Kidney (tissue), 14 donors: ENCODE measurements around the gene BORCS8. TPM values are rescaled to one million over a fixed set of nuclear protein-coding genes. Genes with fewer than 3 reads are reported as not detected.

Experiments
- DNase-seq, 5 donors: peaks; one replicate each; pipeline ENCODE4 v3.0.0-alpha.2; 2013 to 2020
- FAIRE-seq: peaks from 2 replicates; lab custom pipeline; 2012; peaks lifted over from hg19 to GRCh38; lab: Jason Lieb, UNC
- H3K27ac ChIP-seq, 2 donors: one replicate each; pipeline ENCODE4 v1.7.0; 2013; ENCODE audit warnings: low read depth in 2 of 2, low read length in 2 of 2, inconsistent platforms in 1 of 2
- H3K27me3 ChIP-seq: one replicate; pipeline ENCODE4 v1.7.1; 2013; ENCODE audit warnings: low read length, inconsistent platforms; ENCODE audit not compliant: control insufficient read depth, insufficient read depth
- H3K36me3 ChIP-seq, 3 donors: one replicate each; pipeline versions ENCODE4 v1.7.0 to v1.7.1; 2013; ENCODE audit warnings: low read length in 3 of 3, control low read depth in 1 of 3, inconsistent platforms in 1 of 3; ENCODE audit not compliant: insufficient read depth in 3 of 3, control insufficient read depth in 2 of 3
- H3K4me1 ChIP-seq, 3 donors: one replicate each; pipeline versions ENCODE4 v1.7.0 to v1.7.1; 2013; ENCODE audit warnings: low read length in 3 of 3, inconsistent platforms in 1 of 3, low read depth in 1 of 3; ENCODE audit not compliant: control insufficient read depth in 2 of 3, insufficient read depth in 2 of 3
- H3K4me3 ChIP-seq, 3 donors: one replicate each; pipeline versions ENCODE4 v1.7.0 to v1.8.1; 2013; ENCODE audit warnings: low read length in 3 of 3, control low read depth in 1 of 3, inconsistent platforms in 1 of 3
- H3K9ac ChIP-seq, 3 donors: one replicate each; pipeline versions ENCODE4 v1.7.0 to v1.7.1; 2013; ENCODE audit warnings: low read length in 3 of 3, control low read depth in 1 of 3, inconsistent platforms in 1 of 3
- H3K9me3 ChIP-seq, 3 donors: one replicate each; pipeline versions ENCODE4 v1.7.0 to v1.7.1; 2013; ENCODE audit warnings: low read length in 3 of 3, control low read depth in 1 of 3, inconsistent platforms in 1 of 3; ENCODE audit not compliant: control insufficient read depth in 2 of 3, insufficient read depth in 1 of 3
- intact Hi-C: fragments of 100-400 bp; cut with DNase I; formaldehyde crosslinking; loops from one replicate; pipeline ENCODE4 v1.11.1; 2022
- polyA plus RNA-seq: library from polyadenylated mRNA; stranded (reverse); fragments of 350-450 nt; fragmentation: Illumina TruSeq; extraction: RNeasy Lipid Tissue Mini Kit (QIAGEN cat#74804); gene quantifications from one replicate; pipeline ENCODE4 v1.2.3, GENCODE V29; 2014; ENCODE audit warnings: low read depth, low replicate concordance; ENCODE audit not compliant: insufficient read depth
- total RNA-seq: library from RNA; stranded (reverse); fragmentation: NEBNext Ultra II Directional; extraction: Animal tissue kit (Norgen Biotek cat#: 25700); gene quantifications from one replicate; pipeline ENCODE4 v1.2.1, GENCODE V29; 2021
- TF ChIP-seq, protein P1 (sequence below): IDR thresholded peaks from 3 replicates; pipeline ENCODE4 v1.5.1; 2012; ENCODE audit warnings: mild to moderate bottlenecking, moderate library complexity, borderline replicate concordance; ENCODE audit not compliant: insufficient read depth; ENCODE audit errors: extremely low read depth
- donor health status: control.
- donor health status: control.
- donor health status: control.
- donor health status: control.
- donor health status: control.
- donor health status: DM: yes; HTN: yes; CAD: no.
- donor health status: Normal renal cell carcinoma (clear cell type).

BORCS8 gene
- total and polyA plus RNA-seq, 2 donors from 2014 or later: 42.2 to 51.7 TPM

DNA sequence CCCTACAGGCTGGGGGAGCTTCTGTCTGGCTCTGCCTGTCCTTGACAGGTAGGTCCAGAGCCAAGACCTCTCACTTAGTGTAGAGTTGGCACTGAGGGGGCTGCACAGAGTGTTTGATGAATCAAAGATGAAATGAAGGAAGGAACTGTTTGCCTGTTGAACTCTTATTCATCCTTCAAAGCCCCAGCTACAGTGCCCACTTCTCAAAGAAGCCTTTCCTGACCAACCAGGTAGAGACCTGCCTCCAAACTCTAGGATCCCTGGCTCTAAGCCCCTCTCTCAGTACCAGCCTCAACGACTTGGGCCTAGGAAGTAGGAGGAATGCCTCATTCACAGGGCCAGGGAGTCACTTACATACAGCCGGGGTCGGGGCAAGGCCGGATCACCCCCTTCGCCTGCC lies 44.6 kb downstream of the BORCS8 start:
- Histone ChIP-seq H3K27me3 (no peaks in the 10 kb centered on the region), H3K4me3 (no peak overlapping the region), H3K9ac (no peak overlapping the region), H3K27ac (no peak overlapping the region), H3K9me3 (no peaks in the 10 kb centered on the region), H3K36me3 (no peaks in the 10 kb centered on the region), H3K4me1 (no peaks in the 10 kb centered on the region)
- no peak for DNase-seq
- intact Hi-C loops: no loop called here
- TF ChIP-seq, protein P1, sequence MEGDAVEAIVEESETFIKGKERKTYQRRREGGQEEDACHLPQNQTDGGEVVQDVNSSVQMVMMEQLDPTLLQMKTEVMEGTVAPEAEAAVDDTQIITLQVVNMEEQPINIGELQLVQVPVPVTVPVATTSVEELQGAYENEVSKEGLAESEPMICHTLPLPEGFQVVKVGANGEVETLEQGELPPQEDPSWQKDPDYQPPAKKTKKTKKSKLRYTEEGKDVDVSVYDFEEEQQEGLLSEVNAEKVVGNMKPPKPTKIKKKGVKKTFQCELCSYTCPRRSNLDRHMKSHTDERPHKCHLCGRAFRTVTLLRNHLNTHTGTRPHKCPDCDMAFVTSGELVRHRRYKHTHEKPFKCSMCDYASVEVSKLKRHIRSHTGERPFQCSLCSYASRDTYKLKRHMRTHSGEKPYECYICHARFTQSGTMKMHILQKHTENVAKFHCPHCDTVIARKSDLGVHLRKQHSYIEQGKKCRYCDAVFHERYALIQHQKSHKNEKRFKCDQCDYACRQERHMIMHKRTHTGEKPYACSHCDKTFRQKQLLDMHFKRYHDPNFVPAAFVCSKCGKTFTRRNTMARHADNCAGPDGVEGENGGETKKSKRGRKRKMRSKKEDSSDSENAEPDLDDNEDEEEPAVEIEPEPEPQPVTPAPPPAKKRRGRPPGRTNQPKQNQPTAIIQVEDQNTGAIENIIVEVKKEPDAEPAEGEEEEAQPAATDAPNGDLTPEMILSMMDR: no peak
- no peak for FAIRE-seq

DNA sequence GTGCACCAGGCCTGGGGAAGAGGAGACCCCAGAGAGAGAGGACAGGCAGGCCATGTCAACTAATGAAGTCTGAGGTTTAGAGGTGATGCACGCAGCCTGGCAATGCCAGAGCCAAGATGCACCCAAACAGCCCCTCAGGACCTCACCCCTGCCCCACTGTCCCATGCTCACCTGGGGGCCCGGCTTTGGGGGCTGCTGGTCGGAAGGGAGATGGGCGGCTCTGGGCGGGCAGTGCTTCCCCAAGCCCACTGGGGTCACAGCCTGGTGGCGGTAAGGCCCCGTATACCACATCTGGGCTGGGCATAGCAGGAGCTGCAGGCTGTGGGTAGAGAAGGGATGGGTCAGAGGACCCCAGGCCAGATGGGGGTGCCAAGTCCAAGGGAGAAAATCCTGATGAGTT lies 45.1 kb downstream of the BORCS8 start:
- DNase-seq: no peak
- no peak for FAIRE-seq

DNA sequence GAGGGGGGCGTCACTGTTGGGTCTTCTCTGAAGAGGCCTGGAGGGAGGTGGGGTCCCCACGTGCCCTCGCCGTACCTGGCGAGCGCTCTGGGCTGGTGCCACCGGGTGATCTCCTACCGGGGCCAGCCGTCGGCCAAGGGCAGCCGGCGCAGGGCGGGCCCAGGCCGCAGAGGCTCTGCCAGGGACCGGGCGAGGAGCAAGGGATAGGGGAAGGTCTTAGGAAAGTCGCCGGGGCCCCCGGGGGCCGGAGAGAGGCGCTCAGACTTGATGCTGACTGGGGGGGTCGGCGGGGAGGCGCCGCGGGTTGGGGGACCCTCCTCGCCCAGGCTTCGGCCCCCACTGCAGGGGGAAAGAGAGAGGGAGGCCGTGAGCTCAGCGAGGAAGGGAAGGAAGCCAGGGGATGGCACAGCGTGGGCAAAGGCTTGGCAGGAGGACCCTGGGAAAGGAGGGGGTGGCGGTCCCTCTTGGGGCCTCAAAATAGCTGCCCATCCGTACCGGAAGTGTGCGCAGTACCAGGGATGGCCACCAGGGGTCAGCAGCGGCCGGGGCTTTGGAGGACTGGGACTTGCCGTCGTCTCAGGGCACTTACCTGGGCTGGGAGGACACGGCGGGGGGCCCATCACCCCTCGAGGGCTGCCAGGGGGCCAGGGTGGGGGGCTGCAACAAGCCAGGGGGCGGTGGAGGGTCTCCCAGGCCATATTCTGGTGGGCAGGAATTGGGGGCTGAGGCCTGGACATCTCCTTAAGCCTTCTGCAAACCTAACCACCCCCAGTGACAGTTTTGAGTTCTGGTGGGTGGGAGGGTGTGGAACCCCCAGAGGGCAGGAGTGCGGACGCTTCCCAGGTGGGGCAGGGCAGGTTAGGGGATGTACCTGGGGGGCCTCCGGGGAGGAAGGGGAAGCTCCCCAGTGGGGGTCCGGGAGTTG lies 46.0 kb downstream of the BORCS8 start:
- TF ChIP-seq, protein P1: peak; percentile 97
- Histone ChIP-seq H3K27ac (no peak overlapping the region), H3K9me3 (no peaks in the 10 kb centered on the region), H3K27me3 (no peaks in the 10 kb centered on the region), H3K4me3 (no peak overlapping the region), H3K36me3 (no peaks in the 10 kb centered on the region), H3K4me1 (no peaks in the 10 kb centered on the region), H3K9ac (no peak overlapping the region)
- peak; percentile 72 to 92 (median 86) for DNase-seq
- no peak for FAIRE-seq
- intact Hi-C loops: no loop called here

More for the DNA sequence above, 45.1 kb downstream of the BORCS8 start:
- H3K36me3 ChIP-seq: no peaks in the 10 kb centered on the region
- intact Hi-C loops: no loop called here
- no peak overlapping the region for H3K27ac ChIP-seq
- H3K4me3 ChIP-seq: no peak overlapping the region
- TF ChIP-seq, protein P1: no peak
- H3K9me3 ChIP-seq: no peaks in the 10 kb centered on the region
- H3K27me3 ChIP-seq: no peaks in the 10 kb centered on the region
- H3K4me1 ChIP-seq: no peaks in the 10 kb centered on the region
- H3K9ac ChIP-seq: no peak overlapping the region
